ENCODE data around the gene RAB33A. TPM values are rescaled to one million over a fixed set of nuclear protein-coding genes. Genes with fewer than 3 reads are reported as not detected.

RAB33A gene
- total and polyA plus RNA-seq, 2 donors (not counting 1 experiment from before 2014, with no cell fraction given): 2.4 to 5.4 TPM

DNA sequence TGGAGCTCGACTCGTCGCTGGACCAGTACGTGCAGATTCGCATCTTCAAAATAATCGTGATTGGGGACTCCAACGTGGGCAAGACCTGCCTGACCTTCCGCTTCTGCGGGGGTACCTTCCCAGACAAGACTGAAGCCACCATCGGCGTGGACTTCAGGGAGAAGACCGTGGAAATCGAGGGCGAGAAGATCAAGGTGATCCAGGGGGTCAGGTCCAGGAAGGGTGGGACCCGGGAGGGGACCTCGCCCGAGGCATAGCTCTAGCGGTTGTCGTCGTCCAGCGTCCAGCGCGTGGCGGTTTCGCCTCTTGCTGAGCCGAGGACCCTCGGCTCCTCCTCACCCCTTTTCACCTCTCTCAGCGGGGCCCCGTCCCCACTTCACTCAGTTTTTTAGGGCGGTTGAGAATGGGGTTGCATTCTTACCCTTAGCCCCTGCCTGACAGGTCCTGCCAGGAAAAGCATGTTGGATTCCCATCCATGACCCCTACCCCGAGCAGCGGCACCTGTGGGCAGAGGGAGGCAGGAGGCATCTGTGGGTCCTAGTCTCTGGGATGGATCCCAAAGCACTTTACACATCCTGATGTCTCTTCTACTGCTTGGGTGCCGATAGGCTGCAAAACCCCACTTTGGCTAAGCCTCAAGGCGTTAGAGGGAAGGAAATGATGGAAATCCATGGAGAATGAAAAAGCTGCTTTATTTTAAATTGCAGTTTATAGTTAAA lies 524 bp downstream of the RAB33A start:
- Histone ChIP-seq H3K27ac (ENCODE audit: low read length in 2 of 2) (peak overlapping the region in 1 of 2 donors; percentile 18), H3K9me3 (ENCODE audit: control extremely low read depth in 1 of 3, control insufficient read depth in 2 of 3, insufficient read depth in 1 of 3, low read length in 2 of 3) (no peaks in the 10 kb centered on the region), H3K79me2 (ENCODE audit: control insufficient read depth, insufficient read depth, low read length) (peaks cover 6% of the 10 kb centered on the region), H3K36me3 (replicated peaks in 1 of 2; ENCODE audit: control extremely low read depth in 1 of 2, control insufficient read depth in 1 of 2, extremely low read depth in 1 of 2, insufficient read depth in 2 of 2, low read length in 1 of 2) (no peaks in the 10 kb centered on the region), H3K27me3 (replicated peaks in 1 of 4; ENCODE audit: control extremely low read depth in 1 of 4, control insufficient read depth in 3 of 4, insufficient read depth in 4 of 4, low read length in 3 of 4) (no peaks in the 10 kb centered on the region), H3K9ac (ENCODE audit: low read length) (peak overlapping the region; percentile 70), H4K20me1 (ENCODE audit: control insufficient read depth, insufficient read depth, low read length, poor library complexity, severe bottlenecking) (no peaks in the 10 kb centered on the region), H3K4me2 (replicated peaks; ENCODE audit: low read depth, low read length, poor library complexity, severe bottlenecking) (peak overlapping the region; percentile 88), H3K4me3 (ENCODE audit: control extremely low read depth in 1 of 5, extremely low read depth in 1 of 5, insufficient read depth in 1 of 5, low read depth in 2 of 5, low read length in 4 of 5) (peak overlapping the region; percentile 40 to 74 (median 68)), H2AFZ (ENCODE audit: insufficient read depth, low read depth, low read length, poor library complexity, severe bottlenecking) (peak overlapping the region; percentile 82), H3K4me1 (ENCODE audit: control insufficient read depth in 2 of 2, insufficient read depth in 2 of 2, low read length in 2 of 2) (peaks cover 30 to 51% of the 10 kb centered on the region in 2 donors)
- CTCF ChIA-PET: interaction anchor here (1.9 to 3.4 kb wide), 2 partner anchors 19 to 91 kb away, joined by 7 to 17 read pairs; no protein-coding TSS in a partner anchor
- no peaks in the 10 kb centered on the region for H3K27me3 Mint-ChIP-seq
- 2% methylated on average over 19 of the region's 34 CpGs for WGBS (ENCODE audit: insufficient coverage)
- no peaks in the 10 kb centered on the region for H3K9me3 Mint-ChIP-seq (ENCODE audit: insufficient read depth)
- H3K27ac Mint-ChIP-seq: peak overlapping the region; percentile 86
- peak; percentile 5 for DNase-seq
- H3K4me3 Mint-ChIP-seq: peak overlapping the region; percentile 91
- POLR2A ChIA-PET: no interaction called here
- no peak for TF ChIP-seq CTCF (IDR thresholded peaks at IDR 0.05)
- TF ChIP-seq EZH2 (IDR thresholded peaks at IDR 0.05; ENCODE audit: borderline replicate concordance, insufficient read depth, low read depth, low read length, poor library complexity, severe bottlenecking): no peak
- intact Hi-C loops (cut with micrococcal nuclease): loop anchor here (5.0 kb wide), 1 partner anchor 95 kb away; the partner anchor contains the start of gene ZNF280C
- H3K4me1 Mint-ChIP-seq: peaks cover 52% of the 10 kb centered on the region
- ATAC-seq (ENCODE audit: low read depth): no peak
